Motor neuron (in vitro differentiated cells): Measurements from ENCODE around the gene IGF2. TPM values are rescaled to one million over a fixed set of nuclear protein-coding genes. Genes with fewer than 3 reads are reported as not detected.

Experiments used
- ATAC-seq, 8 experiments: fragments of 200-7000 bp; cut with Tn5 transposase; replicated peaks in 6 of 8; 2 replicates each; pipeline ENCODE4 v1.8.0; 2021; ENCODE audit warnings: mild to moderate bottlenecking in 8 of 8, moderate library complexity in 8 of 8
- H3K27ac ChIP-seq, 2 donors: fragments of 250-450 bp; sonication (Bioruptor Pico); 2 replicates each; pipeline ENCODE4 v1.9.0; 2021; ENCODE audit warnings: antibody characterized with exemption in 2 of 2, mild to moderate bottlenecking in 2 of 2, moderate library complexity in 1 of 2
- H3K4me1 ChIP-seq, 2 donors: fragments of 250-450 bp; sonication (Bioruptor Pico); replicated peaks in 1 of 2; 2 replicates each; pipeline ENCODE4 v1.6.1; 2021; ENCODE audit warnings: antibody characterized with exemption in 2 of 2, mild to moderate bottlenecking in 2 of 2, moderate library complexity in 1 of 2
- H3K4me3 ChIP-seq, 5 donors: fragments of 250-450 bp; sonication (Bioruptor Pico); 2 replicates each; pipeline ENCODE4 v1.9.0; 2021; ENCODE audit warnings: antibody characterized with exemption in 5 of 5, mild to moderate bottlenecking in 5 of 5, moderate library complexity in 4 of 5
- WGBS, 10 experiments: fragments of 450-650 bp; shearing (Covaris generic); methylation state at CpG; one replicate each; pipeline ENCODE4 v1.0.0; 2022; 5-methylcytosine and 5-hydroxymethylcytosine counted together
- in situ Hi-C, 9 experiments: fragments of 400-800 bp; cut with MboI; loops; one replicate each; pipeline ENCODE4 v1.15.0; 2021; ENCODE audit warnings: low sequenced_read_pairs in 9 of 9, low pct_unique_long_range_greater_than_20kb in 2 of 9; ENCODE audit not compliant: unreplicated experiment in 9 of 9
- total RNA-seq, 8 experiments: library from RNA; unstranded; fragments of 300-600 nt; gene quantifications; 2 replicates each; pipeline versions ENCODE4 v1.2.3 to v1.2.4, GENCODE V29; 2022

IGF2 gene
- total RNA-seq, 8 experiments from 2014 or later, result 0.52 to 165 (median 3.2) TPM

DNA sequence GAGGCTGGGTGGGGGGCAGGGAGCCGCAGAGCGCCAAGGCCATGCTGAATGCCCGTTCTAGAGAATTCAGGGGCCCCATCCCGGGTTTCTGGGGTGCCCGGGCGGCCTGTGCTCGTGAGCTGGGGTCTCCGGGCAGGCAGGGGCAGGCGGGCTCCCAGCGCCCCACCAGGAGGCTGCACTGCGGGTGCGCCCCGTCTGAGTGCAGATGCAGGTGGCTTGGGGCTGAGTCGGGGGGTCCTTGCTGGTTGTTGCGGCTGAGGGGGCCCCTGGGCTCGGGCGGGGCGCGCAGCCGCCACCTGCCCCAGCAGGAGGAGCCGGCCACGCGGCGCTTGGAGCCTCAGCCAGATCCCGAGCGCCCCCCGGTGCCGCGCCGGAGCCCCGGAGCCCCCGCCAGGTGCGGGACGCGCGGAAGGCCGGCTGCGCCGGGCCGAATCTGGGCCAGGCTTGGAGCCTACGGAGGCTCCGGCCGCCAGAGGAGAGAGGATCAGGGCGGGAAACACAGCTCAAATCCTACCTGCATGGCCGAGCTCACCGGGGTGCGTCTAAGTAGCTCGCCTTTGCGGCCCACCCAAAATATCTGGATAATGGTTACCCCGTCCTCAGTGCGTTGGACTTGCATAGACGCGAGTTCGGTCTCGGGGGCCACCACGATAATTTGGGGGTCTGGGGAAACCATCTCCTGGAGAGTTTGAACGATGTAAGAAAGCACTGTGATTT, 590 bp upstream of the IGF2 start:
- H3K4me3 ChIP-seq, result peak overlapping the region in 3 of 5 donors; percentile 33 to 43 (median 37)
- in situ Hi-C loops, result no loop called here

DNA sequence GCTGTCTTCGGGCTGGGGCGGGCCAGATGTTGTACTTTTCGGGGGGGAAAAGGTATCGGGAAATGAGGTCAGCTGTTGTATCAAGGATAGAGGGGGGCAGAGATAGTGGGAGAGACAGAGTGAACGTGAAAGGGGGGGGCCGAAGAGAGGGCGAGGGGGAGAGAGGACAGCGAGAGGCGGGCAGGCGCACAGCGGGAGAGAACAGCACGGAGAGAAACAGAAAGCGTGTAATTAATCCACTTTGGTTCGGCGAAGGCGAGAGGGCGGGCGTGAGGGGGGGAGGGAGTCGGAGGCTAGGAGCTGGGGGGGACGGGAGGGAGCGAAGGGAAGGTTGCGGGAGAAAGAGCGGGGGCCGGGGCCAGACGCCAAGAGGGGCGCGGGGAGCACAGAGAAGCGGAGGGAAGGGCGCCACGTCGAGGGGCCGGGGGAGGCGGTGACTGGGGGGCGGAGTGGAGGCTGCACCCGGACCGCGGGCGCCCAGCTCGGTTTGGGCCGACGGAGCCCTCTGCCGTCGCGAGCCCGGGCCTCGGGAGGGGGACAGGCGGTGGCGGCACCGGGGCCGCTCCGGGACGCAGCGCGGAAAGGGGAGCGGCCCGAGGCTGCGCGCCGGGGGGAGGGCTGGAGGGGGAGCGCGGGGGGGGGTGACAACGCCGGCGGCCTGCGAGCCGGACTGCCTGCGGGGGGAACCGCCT, 612 bp downstream of the IGF2 start:
- peaks cover 10 to 21% of the 10 kb centered on the region in 2 donors for H3K4me1 ChIP-seq
- no CpG with 5 or more reads among the region's 68 CpGs for WGBS, 10 experiments
- peak overlapping the region in 1 of 2 donors; percentile 52 for H3K27ac ChIP-seq
- peak; percentile 1 to 35 (median 14) for ATAC-seq
- in situ Hi-C loops, result no loop called here
- H3K4me3 ChIP-seq, result peak overlapping the region in 3 of 5 donors; percentile 33 to 43 (median 37)

More for the DNA sequence above, 590 bp upstream of the IGF2 start:
- Histone ChIP-seq H3K27ac (no peak overlapping the region), H3K4me1 (peaks cover 10 to 27% of the 10 kb centered on the region in 2 donors)
- peak in 5 of 8 experiments; percentile 2 to 10 (median 3) for ATAC-seq
- 0 to 3% (median 0%) methylated on average over 1 to 6 of the region's 57 CpGs; no CpG with 5 or more reads in 6 of the 10 experiments for WGBS, 10 experiments

GRCh38 chr11:2138068-2138430, 1.1 kb downstream of the IGF2 start:
- Histone ChIP-seq H3K27ac (peak overlapping the region in 1 of 2 donors; percentile 3), H3K4me1 (peaks cover 10 to 21% of the 10 kb centered on the region in 2 donors), H3K4me3 (peak overlapping the region; percentile 5 to 43 (median 33))
- in situ Hi-C loops, result no loop called here
- peak in 6 of 8 experiments; percentile 3 to 30 (median 20) for ATAC-seq
- no CpG with 5 or more reads among the region's 44 CpGs for WGBS, 10 experiments

GRCh38 chr11:2137202-2138067, 1.8 kb downstream of the IGF2 start:
- Histone ChIP-seq H3K4me1 (peaks cover 10 to 23% of the 10 kb centered on the region in 2 donors), H3K4me3 (peak overlapping the region; percentile 5 to 43 (median 33)), H3K27ac (peak overlapping the region in 1 of 2 donors; percentile 3)
- in situ Hi-C loops, result no loop called here
- ATAC-seq, result peak; percentile 35 to 77 (median 68)
- 0% methylated on average over 4 of the region's 50 CpGs; no CpG with 5 or more reads in 9 of the 10 experiments for WGBS, 10 experiments

- in situ Hi-C loops, result no loop called here
- WGBS, 10 experiments, result 0% methylated on average over 1 of the region's 8 CpGs; no CpG with 5 or more reads in 9 of the 10 experiments
- ATAC-seq, result peak; percentile 1 to 13 (median 8)
- H3K4me1 ChIP-seq, result peaks cover 10 to 23% of the 10 kb centered on the region in 2 donors
- H3K27ac ChIP-seq, result no peak overlapping the region
- peak overlapping the region in 3 of 5 donors; percentile 33 to 43 (median 37) for H3K4me3 ChIP-seq
Observed at GRCh38 chr11:2136952-2137201, 2.3 kb downstream of the IGF2 start.

- in situ Hi-C loops, result no loop called here
- 18 to 90% (median 81%) methylated on average over 2 to 10 of the region's 24 CpGs; no CpG with 5 or more reads in 4 of the 10 experiments for WGBS, 10 experiments
- Histone ChIP-seq H3K4me1 (peaks cover 10 to 23% of the 10 kb centered on the region in 2 donors), H3K27ac (no peak overlapping the region), H3K4me3 (peak overlapping the region in 3 of 5 donors; percentile 33 to 43 (median 37))
- ATAC-seq, result no peak
Observed at GRCh38 chr11:2136209-2136951, 2.8 kb downstream of the IGF2 start.

- in situ Hi-C loops, result no loop called here
- H3K4me3 ChIP-seq, result no peak overlapping the region
Observed at GRCh38 chr11:2135648-2136201, 3.5 kb downstream of the IGF2 start.

GRCh38 chr11:2135018-2135569, 4.1 kb downstream of the IGF2 start:
- no peak for ATAC-seq
- in situ Hi-C loops, result no loop called here
- Histone ChIP-seq H3K4me3 (no peak overlapping the region), H3K4me1 (peaks cover 8 to 16% of the 10 kb centered on the region in 2 donors), H3K27ac (no peak overlapping the region)
- 83 to 100% (median 91%) methylated on average over 1 to 8 of the region's 26 CpGs; no CpG with 5 or more reads in 3 of the 10 experiments for WGBS, 10 experiments

More at GRCh38 chr11:2135648-2136201, 3.5 kb downstream of the IGF2 start:
- Histone ChIP-seq H3K4me1 (peaks cover 10 to 20% of the 10 kb centered on the region in 2 donors), H3K27ac (no peak overlapping the region)
- WGBS, 10 experiments, result 50 to 100% (median 80%) methylated on average over 2 to 7 of the region's 14 CpGs; no CpG with 5 or more reads in 4 of the 10 experiments
- ATAC-seq, result no peak

DNA sequence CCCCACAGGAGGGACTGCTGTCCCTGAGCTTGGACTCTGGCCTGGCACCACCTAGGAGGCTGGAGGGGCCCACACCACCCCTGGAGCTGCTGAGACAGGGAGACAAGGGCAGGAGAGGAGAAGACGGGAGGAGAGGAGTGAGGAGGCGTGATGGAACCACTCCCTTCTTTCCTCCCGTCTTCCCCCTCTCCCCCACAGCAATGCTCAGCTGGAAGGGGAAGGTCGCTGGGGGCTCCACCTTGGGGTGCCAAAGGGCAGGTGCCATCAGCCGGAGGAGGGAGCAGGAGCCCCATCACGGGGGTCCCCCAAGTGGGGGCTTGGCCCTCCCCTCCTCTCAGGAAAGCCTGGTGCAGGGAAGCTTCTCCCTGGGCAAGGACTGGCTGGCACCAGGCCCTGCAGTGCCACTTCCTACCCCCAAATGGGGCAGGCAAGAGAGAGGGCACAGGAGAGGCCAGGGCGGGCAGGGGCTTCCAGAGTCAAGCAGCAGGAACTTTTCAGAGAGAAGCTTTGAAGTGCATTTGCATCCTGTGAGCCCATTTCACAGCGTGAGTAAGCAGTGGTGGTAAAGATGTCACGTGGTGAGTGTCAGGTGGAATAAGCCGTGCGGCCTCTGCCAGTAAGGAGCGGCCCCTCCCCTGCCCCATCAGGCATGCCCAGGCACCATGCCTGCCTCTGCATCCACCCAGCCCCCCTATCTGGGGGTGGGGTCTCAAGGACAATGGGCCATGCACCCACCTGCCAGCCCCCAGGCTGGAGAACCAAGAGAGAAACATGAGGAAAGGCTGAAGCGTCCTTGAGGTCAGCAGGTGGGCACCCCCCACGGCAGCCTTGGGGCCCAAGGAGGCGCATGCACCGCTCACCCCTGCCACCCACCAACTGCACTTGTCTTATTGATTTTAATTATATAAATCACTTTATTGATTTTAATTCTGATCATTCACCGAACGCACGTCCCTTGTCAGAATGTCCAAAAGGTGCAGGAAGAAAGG, 4.9 kb downstream of the IGF2 start:
- ATAC-seq, result no peak
- Histone ChIP-seq H3K4me3 (no peak overlapping the region), H3K27ac (no peak overlapping the region), H3K4me1 (peaks cover 6 to 10% of the 10 kb centered on the region in 2 donors)
- 38 to 90% (median 90%) methylated on average over 2 to 7 of the region's 19 CpGs; no CpG with 5 or more reads in 7 of the 10 experiments for WGBS, 10 experiments
- in situ Hi-C loops, result no loop called here

DNA sequence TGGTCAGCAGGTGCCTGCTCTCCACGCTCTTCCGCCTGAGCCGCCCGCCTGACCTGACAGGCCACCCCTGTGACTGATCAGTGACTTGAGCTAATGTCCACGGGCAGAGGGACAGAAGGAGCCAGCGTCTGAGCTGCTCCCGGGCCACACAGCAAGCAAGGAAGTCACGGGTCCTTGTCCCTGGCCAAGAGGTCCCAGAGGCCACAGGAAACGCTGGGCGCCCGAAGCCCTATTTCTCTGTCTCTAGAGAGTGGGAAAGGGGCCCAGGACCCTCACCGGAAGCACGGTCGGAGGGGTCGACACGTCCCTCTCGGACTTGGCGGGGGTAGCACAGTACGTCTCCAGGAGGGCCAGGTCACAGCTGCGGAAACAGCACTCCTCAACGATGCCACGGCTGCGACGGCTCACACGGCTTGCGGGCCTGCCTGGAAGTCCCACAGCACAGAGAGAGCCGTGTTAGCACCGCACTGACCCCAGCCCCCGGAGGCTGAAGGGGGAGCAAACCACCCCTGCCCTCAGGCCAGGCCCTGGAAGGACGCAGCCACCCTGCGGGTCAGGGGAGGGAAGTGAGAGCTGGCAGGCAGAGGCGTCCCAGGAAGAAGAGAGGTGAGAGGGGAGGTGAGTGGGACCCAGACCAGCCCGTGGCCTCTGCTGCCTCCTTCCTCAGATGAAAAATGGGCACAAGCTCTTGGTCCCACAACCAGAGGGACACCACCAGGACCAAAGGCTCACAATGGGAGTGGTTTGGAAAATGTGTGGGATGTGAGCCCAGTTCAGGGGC, 5.8 kb downstream of the IGF2 start:
- Histone ChIP-seq H3K4me1 (peaks cover 6 to 10% of the 10 kb centered on the region in 2 donors), H3K4me3 (no peak overlapping the region), H3K27ac (no peak overlapping the region)
- ATAC-seq, result no peak
- 10 to 89% (median 65%) methylated on average over 2 to 10 of the region's 33 CpGs; no CpG with 5 or more reads in 6 of the 10 experiments for WGBS, 10 experiments
- in situ Hi-C loops, result no loop called here
